ENCODE results near the gene TRPC4AP.

TRPC4AP gene

GRCh38 chr20:34989670-34990069 is 102.9 kb downstream of the TRPC4AP start:
- Mint-ChIP-seq H3K27me3 (no peaks in the 10 kb centered on the region), H3K36me3 (ENCODE audit: low read depth) (peaks cover 2% of the 10 kb centered on the region), H3K9me3 (no peaks in the 10 kb centered on the region), H3K4me3 (no peak overlapping the region), H3K4me1 (ENCODE audit: low read depth) (no peaks in the 10 kb centered on the region), H3K27ac (no peak overlapping the region)

- H3K27ac Mint-ChIP-seq, result no peak overlapping the region
Measured at GRCh38 chr20:34989118-34989517, 103.5 kb downstream of the TRPC4AP start.

GRCh38 chr20:34988191-34988540 is 104.4 kb downstream of the TRPC4AP start:
- Mint-ChIP-seq H3K9me3 (no peaks in the 10 kb centered on the region), H3K27ac (no peak overlapping the region), H3K36me3 (ENCODE audit: low read depth) (no peaks in the 10 kb centered on the region), H3K27me3 (peaks cover 2% of the 10 kb centered on the region), H3K4me1 (ENCODE audit: low read depth) (no peaks in the 10 kb centered on the region), H3K4me3 (no peak overlapping the region)

More at GRCh38 chr20:34989118-34989517, 103.5 kb downstream of the TRPC4AP start:
- H3K9me3 Mint-ChIP-seq, result no peaks in the 10 kb centered on the region
- H3K27me3 Mint-ChIP-seq, result no peaks in the 10 kb centered on the region
- H3K4me3 Mint-ChIP-seq, result no peak overlapping the region
- no peaks in the 10 kb centered on the region for H3K4me1 Mint-ChIP-seq (ENCODE audit: low read depth)
- no peaks in the 10 kb centered on the region for H3K36me3 Mint-ChIP-seq (ENCODE audit: low read depth)

- H3K4me1 Mint-ChIP-seq (ENCODE audit: low read depth), result no peaks in the 10 kb centered on the region
Measured at GRCh38 chr20:34987288-34988190, 105.1 kb downstream of the TRPC4AP start.

GRCh38 chr20:34986311-34987287 is 106.0 kb downstream of the TRPC4AP start:
- no peaks in the 10 kb centered on the region for H3K9me3 Mint-ChIP-seq
- H3K4me1 Mint-ChIP-seq (ENCODE audit: low read depth), result no peaks in the 10 kb centered on the region
- H3K4me3 Mint-ChIP-seq, result no peak overlapping the region
- peaks cover 8% of the 10 kb centered on the region for H3K27me3 Mint-ChIP-seq
- no peak overlapping the region for H3K27ac Mint-ChIP-seq
- H3K36me3 Mint-ChIP-seq (ENCODE audit: low read depth), result no peaks in the 10 kb centered on the region

More at GRCh38 chr20:34987288-34988190, 105.1 kb downstream of the TRPC4AP start:
- Mint-ChIP-seq H3K27ac (no peak overlapping the region), H3K9me3 (no peaks in the 10 kb centered on the region), H3K36me3 (ENCODE audit: low read depth) (no peaks in the 10 kb centered on the region), H3K27me3 (peaks cover 4% of the 10 kb centered on the region), H3K4me3 (no peak overlapping the region)

GRCh38 chr20:34985461-34986310 is 106.9 kb downstream of the TRPC4AP start:
- H3K4me3 Mint-ChIP-seq, result no peak overlapping the region
- H3K27me3 Mint-ChIP-seq, result peaks cover 12% of the 10 kb centered on the region
- H3K27ac Mint-ChIP-seq, result peak overlapping the region; percentile 3
- no peaks in the 10 kb centered on the region for H3K36me3 Mint-ChIP-seq (ENCODE audit: low read depth)
- H3K4me1 Mint-ChIP-seq (ENCODE audit: low read depth), result no peaks in the 10 kb centered on the region
- no peaks in the 10 kb centered on the region for H3K9me3 Mint-ChIP-seq

- H3K27me3 Mint-ChIP-seq, result peaks cover 12% of the 10 kb centered on the region
- peak overlapping the region; percentile 3 for H3K27ac Mint-ChIP-seq
- H3K4me3 Mint-ChIP-seq, result no peak overlapping the region
- no peaks in the 10 kb centered on the region for H3K4me1 Mint-ChIP-seq (ENCODE audit: low read depth)
- no peaks in the 10 kb centered on the region for H3K36me3 Mint-ChIP-seq (ENCODE audit: low read depth)
- no peaks in the 10 kb centered on the region for H3K9me3 Mint-ChIP-seq
Measured at GRCh38 chr20:34984756-34985261, 107.8 kb downstream of the TRPC4AP start.

GRCh38 chr20:34983995-34984735 is 108.4 kb downstream of the TRPC4AP start:
- H3K27ac Mint-ChIP-seq, result no peak overlapping the region
- H3K9me3 Mint-ChIP-seq, result no peaks in the 10 kb centered on the region
- no peak overlapping the region for H3K4me3 Mint-ChIP-seq
- H3K36me3 Mint-ChIP-seq (ENCODE audit: low read depth), result no peaks in the 10 kb centered on the region
- peaks cover 12% of the 10 kb centered on the region for H3K27me3 Mint-ChIP-seq
- no peaks in the 10 kb centered on the region for H3K4me1 Mint-ChIP-seq (ENCODE audit: low read depth)

- H3K27ac Mint-ChIP-seq, result no peak overlapping the region
- no peaks in the 10 kb centered on the region for H3K36me3 Mint-ChIP-seq (ENCODE audit: low read depth)
- H3K27me3 Mint-ChIP-seq, result peaks cover 12% of the 10 kb centered on the region
- no peaks in the 10 kb centered on the region for H3K9me3 Mint-ChIP-seq
- no peak overlapping the region for H3K4me3 Mint-ChIP-seq
- no peaks in the 10 kb centered on the region for H3K4me1 Mint-ChIP-seq (ENCODE audit: low read depth)
Measured at GRCh38 chr20:34983089-34983820, 109.4 kb downstream of the TRPC4AP start.

GRCh38 chr20:34982270-34983088 is 110.1 kb downstream of the TRPC4AP start:
- no peak overlapping the region for H3K4me3 Mint-ChIP-seq
- H3K36me3 Mint-ChIP-seq (ENCODE audit: low read depth), result no peaks in the 10 kb centered on the region
- no peaks in the 10 kb centered on the region for H3K4me1 Mint-ChIP-seq (ENCODE audit: low read depth)
- H3K27me3 Mint-ChIP-seq, result peaks cover 12% of the 10 kb centered on the region
- no peak overlapping the region for H3K27ac Mint-ChIP-seq
- H3K9me3 Mint-ChIP-seq, result no peaks in the 10 kb centered on the region

GRCh38 chr20:34980543-34981233 is 111.9 kb downstream of the TRPC4AP start:
- H3K4me3 Mint-ChIP-seq, result no peak overlapping the region
- H3K27me3 Mint-ChIP-seq, result peaks cover 19% of the 10 kb centered on the region
- H3K4me1 Mint-ChIP-seq (ENCODE audit: low read depth), result no peaks in the 10 kb centered on the region
- H3K27ac Mint-ChIP-seq, result no peak overlapping the region
- no peaks in the 10 kb centered on the region for H3K36me3 Mint-ChIP-seq (ENCODE audit: low read depth)
- no peaks in the 10 kb centered on the region for H3K9me3 Mint-ChIP-seq

Data from stimulated activated naive CD8-positive, alpha-beta T cell treated with anti-CD3 and anti-CD28 coated beads, Interleukin-15, Interleukin-2, amounts not matched to agents 100 ng/mL and 50 ng/mL, for 24 hours (primary cell).